Keratinocyte (primary cell): ENCODE measurements around the gene CPLANE2.

Experiments used
- CTCF ChIP-seq, 3 experiments: IDR thresholded peaks in 1 of 3; conservative IDR thresholded peaks in 1 of 3; optimal IDR thresholded peaks in 1 of 3; 2 replicates in 2 of 3; 3 replicates in 1 of 3; pipeline versions ENCODE3 to v1.5.1; 2011; ENCODE audit warnings: low read length in 3 of 3, mild to moderate bottlenecking in 3 of 3, moderate library complexity in 2 of 3, control low read depth in 1 of 3, inconsistent platforms in 1 of 3; ENCODE audit not compliant: insufficient read depth in 2 of 3; ENCODE audit errors: extremely low read depth in 1 of 3
- EZH2 ChIP-seq: IDR thresholded peaks from one replicate; pipeline ENCODE4 v1.6.1; 2012; ENCODE audit warnings: inconsistent platforms, mild to moderate bottlenecking, low read length, moderate library complexity

- no peak for TF ChIP-seq EZH2
- TF ChIP-seq CTCF (optimal IDR thresholded peaks at IDR 0.05 in 1 of 3, IDR thresholded peaks at IDR 0.05 in 1 of 3, conservative IDR thresholded peaks at IDR 0.05 in 1 of 3; ENCODE audit: extremely low read depth in 1 of 3, insufficient read depth in 2 of 3, low read length in 3 of 3) = no peak
These were observed 4.7 kb downstream of the CPLANE2 start for GRCh38 chr1:16232316-16232710.
